NK-92 (cell line): ENCODE measurements around the gene MEST.
"Not testable (repeated sequence)": the region's sequence is repeated elsewhere in the genome, so short reads cannot be mapped to it uniquely, and the experiment has no call there.

ENCODE experiments used
- DNase-seq: peaks from one replicate; lab custom pipeline; 2025; ENCODE audit not compliant: unreplicated experiment; lab: John Stamatoyannopoulos, UW

Gene MEST

DNA sequence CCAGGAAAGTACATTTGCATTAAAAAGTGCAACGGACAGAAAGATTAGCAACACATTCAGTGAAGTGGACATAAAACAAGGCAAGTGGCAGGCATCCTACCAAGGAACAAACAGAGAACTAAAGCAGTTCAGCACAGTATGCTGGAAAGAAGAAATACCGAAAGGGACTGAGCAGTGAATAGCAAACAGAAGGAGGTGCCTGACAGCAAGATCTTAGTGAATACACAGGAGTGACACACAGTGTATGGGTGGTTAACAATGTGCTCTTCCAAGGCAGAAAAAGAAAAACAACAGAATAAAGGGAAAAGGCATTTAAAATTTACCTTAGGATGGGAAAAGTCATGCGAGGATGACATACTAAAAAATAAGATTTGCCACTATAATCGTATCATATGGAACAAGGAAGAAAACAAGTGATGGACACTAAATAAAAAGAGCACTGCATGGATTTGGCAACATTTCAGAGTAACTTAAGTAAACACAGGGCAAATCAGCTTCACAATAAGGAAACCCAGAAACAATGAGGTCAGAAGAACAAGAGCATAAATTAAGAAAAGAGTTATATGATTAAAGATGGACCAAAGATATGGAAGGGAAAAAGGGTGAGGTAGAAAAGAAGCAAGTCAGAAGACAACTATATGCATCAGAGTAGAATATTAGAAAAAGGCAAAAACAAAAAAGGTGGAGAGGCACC is 29.5 kb downstream of the MEST start:
- DNase-seq, result no peak

DNA sequence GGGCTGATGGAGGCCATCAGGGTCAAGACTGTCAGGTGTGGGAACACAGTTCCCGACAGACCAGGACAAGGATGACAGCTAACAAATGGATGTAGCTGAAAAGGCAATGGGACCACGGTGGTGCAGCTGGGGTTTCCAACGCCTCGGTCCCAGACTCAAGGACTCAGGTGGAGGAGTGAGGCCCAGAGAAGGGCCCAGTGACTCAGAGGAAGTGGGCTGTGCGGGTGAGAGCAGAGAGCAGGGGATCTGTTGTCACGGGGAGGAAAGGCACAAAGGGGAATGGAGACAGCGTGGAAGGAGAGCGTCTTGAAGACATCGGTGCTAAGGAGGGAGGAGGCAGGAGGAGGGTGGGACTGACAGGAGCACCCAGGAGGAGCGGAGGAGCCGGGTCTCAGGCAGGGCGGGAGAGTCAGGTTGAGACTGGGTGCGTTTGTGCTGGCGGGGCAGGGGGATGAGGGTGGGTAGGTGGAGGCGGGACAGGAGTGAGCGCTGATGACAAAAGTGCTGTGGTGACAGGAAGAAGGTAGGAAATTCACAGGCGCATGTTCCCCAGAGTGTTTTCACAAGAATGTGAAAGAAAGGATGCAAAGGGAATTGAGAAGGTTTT is 31.7 kb downstream of the MEST start:
- DNase-seq, result not testable (repeated sequence)

DNA sequence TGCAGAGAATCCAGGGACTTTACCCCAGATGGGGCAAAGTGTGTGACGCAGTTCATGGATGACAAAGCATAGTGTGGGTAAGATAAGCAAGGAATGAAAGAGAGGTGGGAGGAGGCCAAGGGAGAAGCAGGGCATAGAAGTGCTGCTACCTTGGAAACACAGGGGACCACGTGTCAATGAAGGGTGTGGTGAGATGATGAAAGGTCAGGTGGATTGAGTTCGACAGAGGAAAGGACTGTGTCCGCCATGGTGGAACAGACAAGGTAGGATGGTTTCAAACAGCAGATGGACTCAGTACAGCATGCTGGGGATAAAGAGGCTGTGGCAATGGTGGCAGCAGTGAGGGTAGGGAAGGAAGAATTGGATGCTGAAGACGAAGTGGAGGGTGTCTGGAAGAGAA is 32.7 kb downstream of the MEST start:
- DNase-seq, result no peak

DNA sequence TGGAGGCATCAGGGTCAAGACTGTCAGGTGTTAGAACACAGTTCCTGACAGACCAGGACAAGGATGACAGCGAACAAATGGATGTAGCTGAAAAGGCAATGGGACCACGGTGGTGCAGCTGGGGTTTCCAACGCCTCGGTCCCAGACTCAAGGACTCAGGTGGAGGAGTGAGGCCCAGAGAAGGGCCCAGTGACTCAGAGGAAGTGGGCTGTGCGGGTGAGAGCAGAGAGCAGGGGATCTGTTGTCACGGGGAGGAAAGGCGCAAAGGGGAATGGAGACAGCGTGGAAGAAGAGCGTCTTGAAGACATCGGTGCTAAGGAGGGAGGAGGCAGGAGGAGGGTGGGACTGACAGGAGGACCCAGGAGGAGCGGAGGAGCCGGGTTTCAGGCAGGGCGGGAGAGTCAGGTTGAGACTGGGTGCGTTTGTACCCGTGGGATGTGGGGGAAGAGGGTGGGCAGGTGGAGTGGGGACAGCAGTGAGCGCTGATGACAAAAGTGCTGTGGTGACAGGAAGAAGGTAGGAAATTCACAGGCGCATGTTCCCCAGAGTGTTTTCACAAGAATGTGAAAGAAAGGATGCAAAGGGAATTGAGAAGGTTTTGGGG is 36.0 kb downstream of the MEST start:
- DNase-seq, result not testable (repeated sequence)

DNA sequence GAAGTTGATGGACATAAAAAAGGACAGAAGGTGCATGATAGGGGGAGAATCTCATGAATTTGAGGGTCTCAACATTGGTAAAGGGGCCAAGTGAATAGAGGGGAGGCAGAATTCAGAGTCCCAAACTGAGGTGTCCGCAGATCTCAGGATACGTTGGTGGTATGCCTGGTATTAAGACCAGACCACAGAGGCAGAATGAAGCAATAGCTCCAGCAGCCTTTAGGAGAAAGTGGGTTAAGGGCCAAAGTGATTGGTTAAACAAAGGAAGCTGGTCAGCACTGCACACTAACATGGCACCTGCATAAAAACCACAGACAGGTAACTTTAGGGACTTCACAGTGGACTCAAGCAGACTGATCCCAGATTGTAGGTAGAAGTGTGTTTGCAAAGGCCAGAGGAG is 37.5 kb downstream of the MEST start:
- no peak for DNase-seq

DNA sequence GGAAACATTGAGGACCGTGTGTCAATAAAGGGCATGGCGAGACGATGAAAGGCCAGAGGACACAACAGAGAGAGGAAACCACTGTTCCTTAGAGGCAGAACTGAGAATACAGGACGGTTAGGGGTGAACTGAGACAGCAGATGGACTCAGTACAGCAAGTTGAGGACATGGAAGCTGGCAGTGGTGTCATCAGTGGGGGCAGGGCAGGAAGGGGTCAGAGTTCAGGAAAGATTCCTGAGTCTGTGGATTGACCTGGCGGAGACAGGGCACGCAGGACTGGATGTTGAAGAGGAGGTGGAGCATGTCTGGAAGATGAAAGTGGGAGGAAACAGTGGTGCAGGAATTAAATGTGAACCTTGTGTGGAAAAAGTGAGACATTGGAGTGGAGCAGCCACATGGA is 46.0 kb downstream of the MEST start:
- not testable (repeated sequence) for DNase-seq

DNA sequence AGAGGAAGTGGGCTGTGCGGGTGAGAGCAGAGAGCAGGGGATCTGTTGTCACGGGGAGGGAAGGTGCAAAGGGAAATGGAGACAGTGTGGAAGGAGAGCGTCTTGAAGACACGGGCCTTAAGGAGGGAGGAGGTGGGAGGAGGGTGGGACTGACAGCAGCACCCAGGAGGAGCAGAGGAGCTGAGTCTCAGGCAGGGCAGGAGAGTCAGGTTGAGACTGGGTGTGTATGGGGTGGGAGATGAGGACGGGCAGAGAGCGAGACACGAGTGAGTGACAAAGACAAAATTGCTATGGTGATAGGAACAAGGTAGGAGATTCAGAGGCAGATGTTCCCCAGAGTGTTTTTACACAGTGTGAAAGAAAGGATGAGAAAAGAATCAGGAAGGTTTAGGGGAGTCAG is 49.4 kb downstream of the MEST start:
- DNase-seq, result not testable (repeated sequence)

DNA sequence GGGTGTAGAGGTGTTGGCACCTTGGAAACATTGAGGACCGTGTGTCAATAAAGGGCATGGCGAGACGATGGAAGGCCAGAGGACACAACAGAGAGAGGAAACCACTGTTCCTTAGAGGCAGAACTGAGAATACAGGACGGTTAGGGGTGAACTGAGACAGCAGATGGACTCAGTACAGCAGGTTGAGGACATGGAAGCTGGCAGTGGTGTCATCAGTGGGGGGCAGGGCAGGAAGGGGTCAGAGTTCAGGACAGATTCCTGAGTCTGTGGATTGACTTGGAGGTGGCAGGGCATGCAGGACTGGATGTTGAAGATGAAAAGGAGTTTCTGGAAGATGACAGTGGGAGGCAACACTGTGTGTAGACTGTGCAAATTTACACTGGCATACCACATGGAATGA is 50.4 kb downstream of the MEST start:
- DNase-seq, result not testable (repeated sequence)

DNA sequence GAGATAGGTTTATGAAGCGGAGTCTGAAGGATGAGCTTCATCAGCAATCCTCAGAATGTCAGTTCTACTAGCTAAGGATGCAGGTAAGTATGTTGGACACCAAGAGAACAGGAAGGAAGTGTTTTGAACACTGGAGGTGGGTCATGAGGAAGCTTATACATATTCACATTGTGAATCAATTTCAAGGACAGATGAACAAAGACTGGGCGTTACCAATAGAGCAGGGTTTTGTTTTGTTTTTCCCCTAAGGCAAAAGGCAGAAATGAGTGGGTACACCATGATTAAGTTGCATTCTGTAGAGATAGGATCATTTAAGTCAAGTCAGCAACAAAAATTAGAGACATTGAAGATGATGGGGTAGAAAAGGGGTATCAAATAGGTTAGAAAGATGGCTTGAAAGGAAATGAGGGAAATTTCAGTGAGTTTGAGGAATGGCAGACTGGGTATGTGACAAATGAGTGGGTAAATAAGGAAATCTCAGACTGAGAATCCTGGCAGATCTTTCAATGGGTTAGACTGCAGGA is 51.7 kb downstream of the MEST start:
- DNase-seq, result no peak

DNA sequence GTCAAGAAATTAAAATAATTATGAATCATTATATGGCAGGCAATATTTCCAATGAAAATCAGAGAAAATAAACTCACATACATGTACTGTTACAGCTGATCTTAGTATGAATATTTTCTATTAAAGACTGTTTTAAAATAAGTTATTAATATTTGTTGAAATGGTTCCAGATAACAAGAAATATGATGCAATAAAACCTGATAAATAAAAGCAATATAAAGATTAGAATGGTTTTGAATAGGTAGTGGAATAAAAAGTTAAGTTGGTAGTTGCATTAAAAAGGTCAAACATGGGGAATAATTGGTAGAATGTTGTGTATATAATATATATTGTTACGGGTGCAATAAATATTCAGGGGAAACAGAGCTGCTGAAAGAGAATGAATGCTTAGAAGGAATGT is 52.5 kb downstream of the MEST start:
- no peak for DNase-seq

DNA sequence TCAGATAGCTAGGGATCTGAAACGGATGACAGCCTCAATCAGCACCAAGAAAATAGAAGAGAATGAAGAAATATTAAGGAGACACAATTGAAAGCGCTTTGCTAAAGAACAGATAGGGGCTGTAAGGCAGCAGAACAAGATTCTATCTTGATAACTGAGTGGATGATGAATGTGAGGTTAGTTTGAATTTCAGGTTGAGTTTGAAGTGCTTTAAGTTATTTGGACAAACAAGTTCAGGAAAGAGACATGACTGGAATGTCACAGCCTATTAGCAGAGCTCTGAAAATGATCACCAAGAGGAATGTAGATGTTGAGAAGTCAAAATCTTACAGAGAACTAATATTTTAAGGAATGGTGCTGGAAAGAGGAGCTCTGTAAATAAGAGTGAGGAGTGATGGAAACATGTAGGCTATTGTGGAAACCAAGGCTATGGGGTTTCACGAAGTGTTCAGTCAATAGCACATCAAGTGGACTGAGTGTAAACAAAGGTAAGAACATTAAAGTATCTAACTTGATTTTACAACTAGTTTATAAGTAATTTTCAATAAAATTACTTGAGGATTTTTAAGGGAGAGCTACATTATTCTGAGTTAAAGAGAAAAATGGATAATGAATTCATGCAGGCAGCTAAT is 61.6 kb downstream of the MEST start:
- DNase-seq, result no peak

DNA sequence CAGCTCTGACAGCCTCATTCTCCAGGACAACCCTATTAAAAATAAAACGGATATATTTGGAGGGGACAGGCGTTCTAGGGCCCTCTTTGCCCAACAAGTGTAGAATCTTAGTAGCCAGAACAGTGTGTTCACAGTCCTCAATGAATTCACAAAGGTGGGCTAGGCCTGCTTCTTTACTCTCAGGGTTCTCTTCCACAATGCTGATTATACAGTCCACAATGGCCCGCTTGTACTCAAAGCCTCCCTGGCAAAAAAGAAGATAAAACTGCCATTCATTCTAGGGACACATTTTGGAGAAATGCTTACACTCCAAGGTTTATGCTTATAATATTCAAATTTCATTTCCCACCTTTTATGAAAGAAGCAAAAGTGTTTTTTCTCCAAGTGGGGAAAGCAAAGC is 62.6 kb downstream of the MEST start:
- no peak for DNase-seq
